ENCODE results near the gene ISYNA1. TPM values are rescaled to one million over a fixed set of nuclear protein-coding genes. Genes with fewer than 3 reads are reported as not detected.

The ISYNA1 gene
- total RNA-seq, 1 donor from 2014 or later: 9.1 TPM

GRCh38 chr19:18468517-18468916 is 30.6 kb upstream of the ISYNA1 start:
- intact Hi-C loops (cut with micrococcal nuclease): loop anchor here (2.0 kb wide), 1 partner anchor 120 kb away; the partner anchor contains the start of gene REX1BD

GRCh38 chr19:18467978-18468377 is 30.0 kb upstream of the ISYNA1 start:
- intact Hi-C loops (cut with micrococcal nuclease): loop anchor here (2.0 kb wide), 1 partner anchor 121 kb away; the partner anchor contains the start of gene REX1BD

GRCh38 chr19:18466354-18466753 is 28.4 kb upstream of the ISYNA1 start:
- intact Hi-C loops (cut with micrococcal nuclease): no loop called here

GRCh38 chr19:18465964-18466339 is 28.0 kb upstream of the ISYNA1 start:
- intact Hi-C loops (cut with micrococcal nuclease): no loop called here

- intact Hi-C loops (cut with micrococcal nuclease): no loop called here
These were observed 27.5 kb upstream of the ISYNA1 start for GRCh38 chr19:18465214-18465963.

- intact Hi-C loops (cut with micrococcal nuclease): loop anchor here (5.0 kb wide), 1 partner anchor 108 kb away; the partner anchor contains the start of gene UBA52
These were observed 26.7 kb upstream of the ISYNA1 start for GRCh38 chr19:18464646-18465045.

GRCh38 chr19:18461471-18461870 is 23.5 kb upstream of the ISYNA1 start:
- intact Hi-C loops (cut with micrococcal nuclease): loop anchor here (5.0 kb wide), 1 partner anchor 111 kb away; the partner anchor contains the start of gene UBA52

GRCh38 chr19:18460900-18461299 is 23.0 kb upstream of the ISYNA1 start:
- intact Hi-C loops (cut with micrococcal nuclease): loop anchor here (5.0 kb wide), 1 partner anchor 111 kb away; the partner anchor contains the start of gene UBA52

GRCh38 chr19:18457483-18458331 is 19.8 kb upstream of the ISYNA1 start:
- intact Hi-C loops (cut with micrococcal nuclease): no loop called here

GRCh38 chr19:18456974-18457373 is 19.0 kb upstream of the ISYNA1 start:
- intact Hi-C loops (cut with micrococcal nuclease): no loop called here

- intact Hi-C loops (cut with micrococcal nuclease): no loop called here
These were observed 18.3 kb upstream of the ISYNA1 start for GRCh38 chr19:18456279-18456678.

GRCh38 chr19:18453269-18454024 is 15.5 kb upstream of the ISYNA1 start:
- intact Hi-C loops (cut with micrococcal nuclease): loop anchor here (5.0 kb wide), 2 partner anchors 224 to 394 kb away; no protein-coding TSS in a partner anchor

- intact Hi-C loops (cut with micrococcal nuclease): loop anchor here (5.0 kb wide), 2 partner anchors 225 to 395 kb away; no protein-coding TSS in a partner anchor
These were observed 14.5 kb upstream of the ISYNA1 start for GRCh38 chr19:18452386-18452785.

- intact Hi-C loops (cut with micrococcal nuclease): loop anchor here (1.0 to 5.0 kb wide), 4 partner anchors 11 to 688 kb away; partner anchors contain the start of gene TMEM161A
These were observed 13.3 kb upstream of the ISYNA1 start for GRCh38 chr19:18450931-18451836.

- intact Hi-C loops (cut with micrococcal nuclease): loop anchor here (2.0 to 5.0 kb wide), 3 partner anchors 227 to 689 kb away; partner anchors contain the start of gene TMEM161A
These were observed 12.3 kb upstream of the ISYNA1 start for GRCh38 chr19:18450021-18450930.

GRCh38 chr19:18449552-18449951 is 11.6 kb upstream of the ISYNA1 start:
- intact Hi-C loops (cut with micrococcal nuclease): no loop called here

- intact Hi-C loops (cut with micrococcal nuclease): no loop called here
These were observed 9.0 kb upstream of the ISYNA1 start for GRCh38 chr19:18446811-18447359.

GRCh38 chr19:18446145-18446810 is 8.3 kb upstream of the ISYNA1 start:
- intact Hi-C loops (cut with micrococcal nuclease): no loop called here
